CD4-positive, alpha-beta T cell treated with Interleukin-21 for 1 hour (primary cell): Measurements from ENCODE around the gene HOMER1.
"Not testable (repeated sequence)": the region's sequence is repeated elsewhere in the genome, so short reads cannot be mapped to it uniquely, and the experiment has no call there.

Experiments used
- DNase-seq: peaks from one replicate; pipeline ENCODE4 v3.0.0-alpha.2; 2020

Gene HOMER1

DNA sequence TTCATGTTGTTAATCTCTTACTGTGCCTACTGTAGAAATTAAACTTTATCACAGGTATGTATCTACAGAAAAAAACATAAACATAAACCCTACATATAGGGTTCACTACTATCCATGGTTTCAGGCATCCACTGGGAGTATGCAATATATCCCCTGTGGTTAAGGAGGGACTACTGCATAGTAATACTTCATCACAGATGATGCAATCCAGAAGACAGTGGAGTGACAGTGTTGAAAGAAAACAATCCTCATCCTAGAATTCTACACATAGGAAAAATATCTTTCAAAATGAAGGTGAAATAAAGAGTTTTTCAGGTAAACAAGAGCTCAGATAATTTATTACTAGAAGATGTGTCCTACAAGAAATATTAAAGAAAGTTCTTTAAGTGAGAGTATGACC is 105.9 kb downstream of the HOMER1 start:
- DNase-seq, result no peak

DNA sequence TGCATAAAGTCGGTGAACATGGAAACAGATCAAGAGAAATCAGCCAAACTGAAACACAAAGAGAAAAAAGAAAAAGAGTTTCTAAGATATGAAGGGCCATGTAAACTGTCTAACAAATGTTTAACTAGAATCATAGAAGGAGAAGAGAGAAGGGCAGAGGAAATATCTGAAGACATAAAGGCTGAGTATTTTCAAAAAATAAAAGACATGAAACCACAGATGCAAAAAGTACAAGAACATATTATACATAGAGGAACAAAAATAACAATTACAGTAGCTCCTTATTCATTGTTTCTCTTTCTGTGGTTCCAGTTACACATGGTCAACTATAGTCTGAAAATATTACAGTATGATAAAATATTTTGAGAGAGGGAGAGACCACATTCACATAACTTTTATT is 106.3 kb downstream of the HOMER1 start:
- no peak for DNase-seq

DNA sequence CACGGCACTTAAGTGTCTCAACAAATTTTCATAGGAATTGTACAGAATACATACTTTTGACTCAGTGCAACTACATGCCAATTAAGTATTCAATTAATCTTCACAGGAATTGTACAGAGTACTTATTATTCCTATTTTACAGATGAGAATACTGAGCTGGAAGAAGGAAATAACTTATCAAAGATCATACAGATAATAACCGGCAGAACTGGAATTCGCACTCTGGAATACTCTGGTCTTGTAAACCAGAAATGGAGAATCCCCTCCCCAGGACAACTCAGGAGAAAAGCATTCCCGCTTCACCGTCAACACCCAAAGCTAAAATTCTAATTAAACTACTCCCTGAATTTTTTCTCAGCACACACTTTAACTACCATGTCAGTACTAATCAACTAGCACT is 112.7 kb downstream of the HOMER1 start:
- DNase-seq, result no peak

- no peak for DNase-seq
Measured at GRCh38 chr5:79399046-79399445, 114.9 kb downstream of the HOMER1 start.

- no peak for DNase-seq
Measured at GRCh38 chr5:79397080-79397479, 116.9 kb downstream of the HOMER1 start.

- DNase-seq, result no peak
Measured at GRCh38 chr5:79396265-79396664, 117.7 kb downstream of the HOMER1 start.

GRCh38 chr5:79395296-79395695 is 118.6 kb downstream of the HOMER1 start:
- no peak for DNase-seq

DNA sequence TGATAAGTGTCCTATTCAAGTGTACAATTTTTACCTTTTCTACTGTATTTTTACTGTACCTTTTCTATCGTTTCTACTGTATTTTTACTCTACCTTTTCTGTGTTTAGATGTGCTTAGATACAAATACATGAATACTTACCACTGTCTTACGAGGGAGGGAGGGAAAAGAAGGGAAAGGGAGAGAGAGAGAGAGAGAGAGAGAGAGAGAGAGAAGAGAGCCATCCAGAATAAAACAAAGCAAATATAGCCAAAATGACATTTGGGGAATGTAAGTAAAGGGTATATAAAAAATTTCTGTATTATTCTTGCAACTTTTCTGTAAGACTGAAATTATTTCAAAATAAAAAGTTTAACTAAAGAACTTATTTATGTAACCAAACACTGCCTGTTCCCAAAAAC is 121.2 kb downstream of the HOMER1 start:
- DNase-seq, result no peak

GRCh38 chr5:79386679-79387078 is 127.3 kb downstream of the HOMER1 start:
- DNase-seq, result no peak

- DNase-seq, result not testable (repeated sequence)
Measured at GRCh38 chr5:79385126-79385525, 128.8 kb downstream of the HOMER1 start.

- no peak for DNase-seq
Measured at GRCh38 chr5:79378510-79379186, 135.3 kb downstream of the HOMER1 start.

- no peak for DNase-seq
Measured at GRCh38 chr5:79357398-79357797, 156.5 kb downstream of the HOMER1 start.

- DNase-seq, result no peak
Measured at GRCh38 chr5:79349881-79350280, 164.1 kb downstream of the HOMER1 start.

GRCh38 chr5:79349047-79349446 is 164.9 kb downstream of the HOMER1 start:
- DNase-seq, result no peak

DNA sequence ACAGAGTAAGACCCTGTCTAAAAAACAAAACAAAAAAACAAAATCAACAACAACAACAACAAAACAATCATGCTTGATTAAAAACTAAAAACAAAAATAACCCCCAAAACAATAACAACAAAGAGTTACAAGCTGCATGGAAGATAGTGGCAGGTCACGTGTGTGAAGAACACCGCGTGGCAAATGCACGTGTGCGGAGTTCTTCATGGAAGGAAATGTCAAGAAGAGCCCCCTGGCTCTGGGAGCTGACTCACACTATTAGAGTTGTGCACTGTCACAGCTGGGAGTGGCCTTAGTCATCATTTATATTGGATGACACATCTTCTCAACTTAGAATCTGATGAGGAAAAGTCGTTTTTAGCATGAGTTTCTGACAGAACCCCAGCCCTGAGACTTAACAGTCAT is 167.5 kb downstream of the HOMER1 start:
- DNase-seq, result no peak

DNA sequence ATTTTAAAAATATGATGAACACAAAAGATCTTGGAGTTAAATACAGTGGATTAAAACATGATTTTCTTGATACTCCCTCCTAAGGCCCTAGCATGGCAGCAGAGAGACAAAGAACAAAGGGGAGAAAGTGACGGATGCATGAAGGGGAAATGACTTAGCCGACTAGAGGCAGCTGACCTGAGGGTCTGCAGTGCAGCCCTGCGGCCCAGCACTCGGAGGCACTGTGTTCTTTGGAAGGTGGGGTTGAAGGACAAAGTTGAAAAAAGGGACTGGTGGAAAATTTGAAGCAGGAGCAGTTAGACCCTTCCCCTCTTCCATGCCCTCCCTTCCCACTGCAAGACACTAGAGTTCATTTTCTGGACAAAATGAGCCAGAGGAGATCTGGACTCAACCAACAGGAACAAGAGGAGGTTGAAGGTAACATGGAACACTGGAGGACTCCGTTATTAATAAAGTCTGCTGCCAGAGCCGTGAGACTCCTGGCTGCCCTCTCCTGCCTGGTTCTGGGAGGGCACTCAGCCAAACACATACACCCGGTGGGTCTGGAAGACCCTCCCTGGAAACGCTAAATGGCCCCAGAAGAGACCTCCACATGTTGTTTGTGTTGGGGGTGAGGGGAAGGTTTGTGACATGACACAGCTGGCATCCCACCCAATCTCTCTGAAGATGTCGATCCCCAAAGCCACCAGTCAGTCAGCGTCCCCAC is 179.9 kb downstream of the HOMER1 start:
- no peak for DNase-seq

GRCh38 chr5:79330071-79330470 is 183.9 kb downstream of the HOMER1 start:
- DNase-seq, result no peak

DNA sequence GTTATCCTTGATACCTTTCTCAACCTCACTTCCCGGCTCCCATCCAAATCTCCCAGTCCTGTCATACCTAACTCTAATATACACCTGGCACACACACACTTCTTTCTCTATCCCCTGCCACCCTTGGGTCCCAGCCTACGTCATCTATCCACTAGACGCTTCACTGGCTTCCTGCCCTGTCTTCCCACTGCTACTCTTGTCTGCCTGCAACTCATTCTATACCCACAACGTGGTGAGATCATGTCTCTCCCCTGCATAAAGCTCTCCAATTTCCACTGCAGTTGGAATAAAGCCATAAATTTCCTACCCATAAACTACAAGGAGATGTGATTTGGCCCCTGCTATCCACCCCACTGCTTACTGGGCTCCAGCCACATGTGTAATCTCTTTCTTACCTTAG is 184.5 kb downstream of the HOMER1 start:
- no peak for DNase-seq
